Neutrophil (primary cell): Measurements from ENCODE around the gene MYO1A.
"Not testable (repeated sequence)": the region's sequence is repeated elsewhere in the genome, so short reads cannot be mapped to it uniquely, and the experiment has no call there.

Experiments
- H3K27ac ChIP-seq: fragments of 200-600 bp; sonication (generic); 2 replicates; pipeline ENCODE4 v1.5.1; 2016; ENCODE audit warnings: mild to moderate bottlenecking, moderate library complexity
- H3K27me3 ChIP-seq: fragments of 200-600 bp; sonication (generic); 2 replicates; pipeline ENCODE4 v1.6.0; 2016; ENCODE audit warnings: mild to moderate bottlenecking
- H3K36me3 ChIP-seq: fragments of 200-600 bp; sonication (generic); 2 replicates; pipeline ENCODE4 v1.5.1; 2017
- H3K4me1 ChIP-seq, 2 experiments: fragments of 200-600 bp in 1 of 2; sonication (generic) in 1 of 2; 1 replicate in 1 of 2; 2 replicates in 1 of 2; pipeline versions ENCODE4 v1.5.1 to v1.6.1; 2013 to 2016; ENCODE audit warnings: low read depth in 1 of 2, low read length in 1 of 2, mild to moderate bottlenecking in 1 of 2, moderate library complexity in 1 of 2; ENCODE audit not compliant: control insufficient read depth in 1 of 2, insufficient read depth in 1 of 2
- H3K4me3 ChIP-seq, 2 experiments: fragments of 200-600 bp in 1 of 2; sonication (generic) in 1 of 2; 1 replicate in 1 of 2; 2 replicates in 1 of 2; pipeline ENCODE4 v1.5.1; 2013 to 2016; ENCODE audit warnings: low read depth in 1 of 2, low read length in 1 of 2, mild to moderate bottlenecking in 1 of 2, moderate library complexity in 1 of 2
- H3K9me3 ChIP-seq: fragments of 200-600 bp; sonication (generic); 2 replicates; pipeline ENCODE4 v1.5.1; 2016
- TF ChIP-seq, protein P1 (sequence below): fragments of 200-600 bp; sonication (generic); IDR thresholded peaks from 2 replicates; pipeline ENCODE4 v1.5.1; 2016; ENCODE audit warnings: antibody characterized with exemption

Gene MYO1A

DNA sequence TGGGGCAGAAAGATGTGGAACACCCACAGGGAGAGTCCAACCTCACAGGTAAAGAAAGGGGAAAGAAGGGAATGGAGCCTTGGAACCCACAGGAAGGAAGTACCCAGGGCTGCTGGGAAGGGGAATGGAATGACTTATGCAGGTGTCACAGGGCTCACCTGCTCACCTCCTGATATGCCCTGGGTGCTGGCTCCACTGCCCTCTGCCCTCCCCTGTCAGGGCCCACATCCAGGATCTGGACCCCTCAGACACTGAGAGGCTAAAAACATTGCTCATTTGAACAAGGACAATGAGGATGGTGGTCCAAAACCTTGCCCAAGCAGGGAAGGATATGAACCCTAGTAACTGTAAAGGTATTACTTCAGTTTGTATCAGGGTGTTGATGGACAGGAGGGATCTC, 62.9 kb downstream of the MYO1A start:
- Histone ChIP-seq H3K27me3 (peaks cover 18% of the 10 kb centered on the region), H3K9me3 (no peaks in the 10 kb centered on the region), H3K36me3 (no peaks in the 10 kb centered on the region), H3K4me1 (peaks cover 8 to 16% of the 10 kb centered on the region in 2 experiments), H3K27ac (no peak overlapping the region), H3K4me3 (no peak overlapping the region)
- TF ChIP-seq, protein P1, sequence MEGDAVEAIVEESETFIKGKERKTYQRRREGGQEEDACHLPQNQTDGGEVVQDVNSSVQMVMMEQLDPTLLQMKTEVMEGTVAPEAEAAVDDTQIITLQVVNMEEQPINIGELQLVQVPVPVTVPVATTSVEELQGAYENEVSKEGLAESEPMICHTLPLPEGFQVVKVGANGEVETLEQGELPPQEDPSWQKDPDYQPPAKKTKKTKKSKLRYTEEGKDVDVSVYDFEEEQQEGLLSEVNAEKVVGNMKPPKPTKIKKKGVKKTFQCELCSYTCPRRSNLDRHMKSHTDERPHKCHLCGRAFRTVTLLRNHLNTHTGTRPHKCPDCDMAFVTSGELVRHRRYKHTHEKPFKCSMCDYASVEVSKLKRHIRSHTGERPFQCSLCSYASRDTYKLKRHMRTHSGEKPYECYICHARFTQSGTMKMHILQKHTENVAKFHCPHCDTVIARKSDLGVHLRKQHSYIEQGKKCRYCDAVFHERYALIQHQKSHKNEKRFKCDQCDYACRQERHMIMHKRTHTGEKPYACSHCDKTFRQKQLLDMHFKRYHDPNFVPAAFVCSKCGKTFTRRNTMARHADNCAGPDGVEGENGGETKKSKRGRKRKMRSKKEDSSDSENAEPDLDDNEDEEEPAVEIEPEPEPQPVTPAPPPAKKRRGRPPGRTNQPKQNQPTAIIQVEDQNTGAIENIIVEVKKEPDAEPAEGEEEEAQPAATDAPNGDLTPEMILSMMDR: no peak

DNA sequence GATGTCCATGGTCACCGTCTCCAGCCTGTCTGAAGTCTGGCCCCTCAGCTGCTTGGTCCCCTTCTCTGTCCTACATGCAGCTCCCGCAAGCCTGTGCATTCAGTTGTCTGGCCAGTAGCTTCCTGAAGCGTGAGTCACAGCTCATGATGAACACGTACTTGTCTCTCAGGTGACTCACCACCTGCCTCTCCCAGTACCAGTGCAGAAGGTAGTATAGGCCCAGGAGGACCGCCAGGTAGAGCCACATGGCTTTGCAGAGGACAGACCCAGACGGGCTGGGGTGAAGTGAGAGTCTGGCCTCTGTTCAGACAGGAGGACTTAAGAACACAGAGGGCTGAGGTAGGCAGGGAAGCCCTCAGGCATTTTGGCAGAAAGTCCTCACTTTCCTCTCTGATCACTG, 64.2 kb downstream of the MYO1A start:
- peaks cover 18% of the 10 kb centered on the region for H3K27me3 ChIP-seq
- H3K36me3 ChIP-seq, H3K4me3 ChIP-seq, H3K27ac ChIP-seq, H3K9me3 ChIP-seq: not testable (repeated sequence)
- H3K4me1 ChIP-seq: peaks cover 8 to 10% of the 10 kb centered on the region in 2 experiments

DNA sequence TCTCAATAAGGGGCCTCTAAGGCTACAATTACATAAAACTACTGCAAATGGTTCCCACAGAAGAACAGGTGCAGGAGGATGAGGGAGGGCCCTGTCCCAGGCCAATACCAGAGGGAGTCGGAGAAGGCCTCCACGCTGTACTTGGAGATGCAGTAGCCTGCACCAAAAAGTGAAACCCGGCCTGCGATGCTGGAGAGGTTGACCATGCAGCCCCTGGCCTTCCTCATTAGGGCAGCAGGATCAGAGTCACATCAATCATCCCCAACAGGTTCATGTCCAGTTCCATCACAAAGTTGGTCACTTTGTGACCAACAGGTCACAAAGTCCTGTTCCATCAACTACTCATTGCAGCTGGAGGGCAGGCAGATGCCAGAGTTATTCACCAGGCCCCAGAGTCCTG, 66.5 kb downstream of the MYO1A start:
- Histone ChIP-seq H3K36me3 (no peaks in the 10 kb centered on the region), H3K27ac (no peak overlapping the region), H3K4me3 (no peak overlapping the region), H3K27me3 (peaks cover 8% of the 10 kb centered on the region), H3K9me3 (no peaks in the 10 kb centered on the region), H3K4me1 (peaks cover 8 to 10% of the 10 kb centered on the region in 2 experiments)
- TF ChIP-seq, protein P1: no peak

DNA sequence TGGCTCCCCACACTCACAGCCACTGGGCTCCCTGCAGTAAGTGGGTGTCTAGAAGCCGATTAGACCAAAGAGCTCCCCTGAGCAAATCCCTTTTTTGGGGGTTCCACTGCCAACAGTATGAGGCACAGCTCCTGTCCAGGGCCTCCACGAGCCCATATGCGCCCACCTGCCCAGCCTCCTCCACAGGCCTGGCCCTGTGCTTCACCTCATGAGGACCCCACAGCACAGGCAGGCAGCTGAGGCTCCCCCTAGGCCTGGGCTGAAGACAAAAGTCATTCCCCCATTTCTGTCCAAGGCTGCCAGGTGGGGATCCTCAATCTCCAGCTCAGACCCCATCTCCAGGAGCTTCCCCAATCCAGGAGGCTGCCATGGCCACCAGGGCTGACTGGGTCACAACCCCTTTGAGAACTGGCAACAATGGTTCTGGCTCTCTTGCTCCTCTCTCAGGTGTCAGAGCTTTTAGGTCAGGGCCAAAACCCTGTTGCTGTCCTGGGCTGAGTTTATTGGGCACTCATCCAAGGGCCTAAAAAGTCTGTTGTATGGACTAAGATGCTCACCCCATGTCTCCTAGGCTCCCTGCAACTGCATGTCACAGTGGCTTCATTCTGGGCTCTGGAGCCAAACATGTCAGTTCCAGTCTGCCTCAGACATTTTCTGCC, 67.2 kb downstream of the MYO1A start:
- H3K4me1 ChIP-seq, H3K27me3 ChIP-seq: not testable (repeated sequence)

DNA sequence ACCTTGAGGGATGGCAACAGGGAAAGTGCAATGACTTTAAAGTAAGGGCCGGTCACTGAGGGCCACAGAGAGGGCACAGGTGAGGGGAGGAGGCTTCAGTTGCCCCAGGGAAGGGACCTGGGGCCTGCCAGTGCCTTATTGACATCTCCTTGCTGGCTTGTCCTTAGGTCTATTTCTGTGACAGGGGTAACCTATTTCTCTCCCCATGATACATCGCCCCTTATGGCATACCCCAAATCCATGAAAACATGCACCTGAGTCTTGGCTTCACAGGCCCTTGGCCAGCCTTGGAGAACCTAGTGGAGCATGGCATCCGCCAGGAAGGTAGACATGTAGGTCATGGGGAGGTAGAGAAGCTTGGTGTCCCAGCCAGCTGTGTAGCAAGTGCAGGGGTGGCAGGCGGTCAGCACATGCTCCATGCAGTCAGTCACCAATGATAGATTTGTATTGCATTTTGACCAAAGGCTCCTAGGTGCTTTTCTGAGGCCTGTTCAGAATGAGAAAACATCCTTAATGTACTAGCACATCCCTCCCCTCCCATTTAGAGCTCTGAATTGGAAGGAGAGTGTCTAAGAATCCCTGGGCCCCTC, 68.9 kb downstream of the MYO1A start:
- no peaks in the 10 kb centered on the region for H3K9me3 ChIP-seq
- H3K36me3 ChIP-seq: no peaks in the 10 kb centered on the region
- no peak overlapping the region for H3K4me3 ChIP-seq
- TF ChIP-seq, protein P1: no peak
- H3K27ac ChIP-seq: no peak overlapping the region
- H3K4me1 ChIP-seq: no peaks in the 10 kb centered on the region
- H3K27me3 ChIP-seq: no peaks in the 10 kb centered on the region

More for the DNA sequence above, 67.2 kb downstream of the MYO1A start:
- not testable (repeated sequence) for H3K36me3 ChIP-seq, H3K4me3 ChIP-seq, H3K27ac ChIP-seq, H3K9me3 ChIP-seq

DNA sequence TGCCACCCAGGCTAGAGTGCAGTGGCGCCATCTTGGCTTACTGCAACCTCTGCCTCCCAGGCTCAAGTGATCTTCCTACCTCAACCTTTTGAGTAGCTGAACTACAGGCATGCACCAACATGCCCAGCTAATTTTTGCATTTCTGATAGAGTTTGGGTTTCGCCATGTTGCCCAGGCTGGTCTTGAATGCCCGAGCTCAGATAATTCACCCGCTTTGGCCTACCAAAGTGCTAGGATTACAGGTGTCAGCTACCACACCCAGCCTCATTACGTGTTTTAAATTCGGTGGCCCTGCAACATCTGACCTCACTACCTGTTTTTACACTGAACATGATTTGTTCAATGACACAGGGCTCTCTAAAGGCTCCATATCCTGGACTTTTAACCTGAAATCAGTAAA, 69.7 kb downstream of the MYO1A start:
- Histone ChIP-seq H3K27ac (no peak overlapping the region), H3K4me1 (no peaks in the 10 kb centered on the region), H3K9me3 (no peaks in the 10 kb centered on the region), H3K36me3 (no peaks in the 10 kb centered on the region), H3K4me3 (no peak overlapping the region), H3K27me3 (no peaks in the 10 kb centered on the region)
- TF ChIP-seq, protein P1: no peak
